Esophagus muscularis mucosa (tissue), 4 donors: ENCODE data around the gene EPS8L3. TPM values are rescaled to one million over a fixed set of nuclear protein-coding genes. Genes with fewer than 3 reads are reported as not detected.

Experiments used
- DNase-seq: peaks from one replicate; pipeline ENCODE4 v3.0.0-alpha.2; 2017; ENCODE audit errors: extremely low spot score
- H3K27ac ChIP-seq, 4 donors: fragments of 200-600 bp; sonication (generic); replicated peaks in 1 of 4; 1 replicate in 3 of 4; 2 replicates in 1 of 4; pipeline ENCODE4 v1.5.1; 2016 to 2019; ENCODE audit warnings: mild to moderate bottlenecking in 1 of 4
- H3K27me3 ChIP-seq, 4 donors: fragments of 200-600 bp; sonication (generic); one replicate each; pipeline versions ENCODE4 v1.5.1 to v1.6.0; 2016 to 2019
- H3K36me3 ChIP-seq, 4 donors: fragments of 200-600 bp; sonication (generic); one replicate each; pipeline ENCODE4 v1.5.1; 2016 to 2019
- H3K4me1 ChIP-seq, 4 donors: fragments of 200-600 bp; sonication (generic); one replicate each; pipeline ENCODE4 v1.5.1; 2016 to 2019
- H3K4me3 ChIP-seq, 4 donors: fragments of 200-600 bp; sonication (generic); 1 replicate in 2 of 4; 2 replicates in 2 of 4; pipeline ENCODE4 v1.5.1; 2016 to 2019; ENCODE audit warnings: mild to moderate bottlenecking in 4 of 4, moderate library complexity in 1 of 4
- H3K9me3 ChIP-seq, 4 donors: fragments of 200-600 bp; sonication (generic); 1 replicate in 3 of 4; 2 replicates in 1 of 4; pipeline ENCODE4 v1.5.1; 2016 to 2019
- EP300 ChIP-seq: sonication (generic); formaldehyde crosslinking; IDR thresholded peaks from one replicate; pipeline ENCODE4 v1.6.1; 2017; ENCODE audit warnings: antibody characterized with exemption
- POLR2A ChIP-seq: fragments of 450-650 bp; IDR thresholded peaks from one replicate; pipeline ENCODE4 v1.6.1; 2017; ENCODE audit warnings: antibody characterized with exemption, moderate library complexity, mild to moderate bottlenecking, low read depth
- POLR2AphosphoS5 ChIP-seq, 2 donors: sonication (generic); formaldehyde crosslinking; IDR thresholded peaks; one replicate each; pipeline ENCODE4 v1.6.1; 2017; ENCODE audit warnings: antibody characterized with exemption in 2 of 2
- WGBS: methylation state at CpG from one replicate; pipeline ENCODE4 v1.1.5; 2018; 5-methylcytosine and 5-hydroxymethylcytosine counted together
- intact Hi-C: fragments of 100-400 bp; cut with DNase I; formaldehyde crosslinking; loops from one replicate; pipeline ENCODE4 v1.15.1; 2023
- total RNA-seq, 4 donors: library from RNA; depleted of rRNA; stranded (reverse); fragments of >200 nt; gene quantifications; one replicate each; pipeline versions ENCODE4 v1.1.0 to v1.2.1, GENCODE V29; 2016
- TF ChIP-seq, protein P1 (sequence below), 3 experiments: fragments of 200-600 bp in 2 of 3; fragments of 450-650 bp in 1 of 3; sonication (generic) in 2 of 3; IDR thresholded peaks; one replicate each; pipeline ENCODE4 v1.5.1; 2017 to 2019; ENCODE audit warnings: antibody characterized with exemption in 3 of 3, mild to moderate bottlenecking in 2 of 3, moderate library complexity in 1 of 3

The EPS8L3 gene
- total RNA-seq, 4 donors from 2014 or later: 0.52 TPM; not detected in 3

DNA sequence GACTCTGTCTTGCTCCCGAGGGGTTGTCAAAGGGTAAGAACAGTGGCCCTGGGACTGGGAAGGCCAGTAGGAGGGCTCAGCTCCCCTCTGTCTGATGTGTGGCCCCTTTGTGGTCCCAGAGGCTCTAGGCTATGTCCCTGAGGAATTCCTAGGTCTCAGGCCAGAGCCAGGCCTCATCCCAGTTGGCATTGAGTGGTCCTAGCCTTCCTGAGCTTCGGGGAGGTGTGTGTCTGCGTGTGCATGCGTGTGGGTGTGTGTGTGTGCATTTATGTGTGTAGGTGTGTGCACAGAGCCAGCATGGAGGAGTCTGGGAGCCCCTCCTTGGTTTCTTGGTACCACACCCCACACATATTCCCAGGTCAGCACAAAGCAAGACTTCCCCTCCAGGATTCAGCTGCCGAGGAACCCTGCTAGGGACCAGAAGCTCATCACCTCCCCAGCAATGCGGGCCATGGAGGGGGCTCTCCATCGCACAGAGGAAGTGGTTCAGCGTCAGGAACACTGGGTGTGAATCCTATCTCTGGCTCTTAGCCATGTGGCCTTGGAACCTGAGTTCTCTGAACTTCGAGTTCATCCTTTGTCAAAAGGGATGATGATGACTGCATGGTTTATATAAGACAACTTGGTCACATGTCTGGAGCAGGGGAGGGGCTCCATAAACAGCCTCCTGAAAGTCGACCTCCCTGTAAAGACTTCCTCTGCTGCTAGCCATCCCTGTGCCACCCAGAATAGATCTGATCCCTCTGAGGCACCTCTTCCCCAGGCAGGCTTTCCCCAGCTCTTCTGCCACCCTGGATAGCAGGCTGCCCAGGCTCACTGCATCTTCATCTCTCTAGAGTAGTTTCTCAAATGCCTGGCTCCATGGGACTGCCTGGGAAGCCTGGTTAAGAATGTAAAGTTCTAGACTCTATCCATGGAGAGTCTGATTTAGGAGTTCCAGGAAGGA lies 8.3 kb upstream of the EPS8L3 start:
- intact Hi-C loops: loop anchor here (2.0 to 5.0 kb wide), 2 partner anchors 130 to 225 kb away; no protein-coding TSS in a partner anchor
- Histone ChIP-seq H3K4me1 (peaks cover 1 to 17% (median 12%) of the 10 kb centered on the region in 4 donors), H3K27me3 (no peaks in the 10 kb centered on the region), H3K4me3 (no peak overlapping the region), H3K27ac (no peak overlapping the region), H3K36me3 (no peaks in the 10 kb centered on the region), H3K9me3 (no peaks in the 10 kb centered on the region)
- no peak for DNase-seq
- TF ChIP-seq POLR2AphosphoS5 (IDR thresholded peaks at IDR 0.05): no peak
- TF ChIP-seq, protein P1, sequence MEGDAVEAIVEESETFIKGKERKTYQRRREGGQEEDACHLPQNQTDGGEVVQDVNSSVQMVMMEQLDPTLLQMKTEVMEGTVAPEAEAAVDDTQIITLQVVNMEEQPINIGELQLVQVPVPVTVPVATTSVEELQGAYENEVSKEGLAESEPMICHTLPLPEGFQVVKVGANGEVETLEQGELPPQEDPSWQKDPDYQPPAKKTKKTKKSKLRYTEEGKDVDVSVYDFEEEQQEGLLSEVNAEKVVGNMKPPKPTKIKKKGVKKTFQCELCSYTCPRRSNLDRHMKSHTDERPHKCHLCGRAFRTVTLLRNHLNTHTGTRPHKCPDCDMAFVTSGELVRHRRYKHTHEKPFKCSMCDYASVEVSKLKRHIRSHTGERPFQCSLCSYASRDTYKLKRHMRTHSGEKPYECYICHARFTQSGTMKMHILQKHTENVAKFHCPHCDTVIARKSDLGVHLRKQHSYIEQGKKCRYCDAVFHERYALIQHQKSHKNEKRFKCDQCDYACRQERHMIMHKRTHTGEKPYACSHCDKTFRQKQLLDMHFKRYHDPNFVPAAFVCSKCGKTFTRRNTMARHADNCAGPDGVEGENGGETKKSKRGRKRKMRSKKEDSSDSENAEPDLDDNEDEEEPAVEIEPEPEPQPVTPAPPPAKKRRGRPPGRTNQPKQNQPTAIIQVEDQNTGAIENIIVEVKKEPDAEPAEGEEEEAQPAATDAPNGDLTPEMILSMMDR (IDR thresholded peaks at IDR 0.05): no peak
- TF ChIP-seq EP300: no peak
- no peak for TF ChIP-seq POLR2A
- 79% methylated on average over 8 of the region's 10 CpGs for WGBS

DNA sequence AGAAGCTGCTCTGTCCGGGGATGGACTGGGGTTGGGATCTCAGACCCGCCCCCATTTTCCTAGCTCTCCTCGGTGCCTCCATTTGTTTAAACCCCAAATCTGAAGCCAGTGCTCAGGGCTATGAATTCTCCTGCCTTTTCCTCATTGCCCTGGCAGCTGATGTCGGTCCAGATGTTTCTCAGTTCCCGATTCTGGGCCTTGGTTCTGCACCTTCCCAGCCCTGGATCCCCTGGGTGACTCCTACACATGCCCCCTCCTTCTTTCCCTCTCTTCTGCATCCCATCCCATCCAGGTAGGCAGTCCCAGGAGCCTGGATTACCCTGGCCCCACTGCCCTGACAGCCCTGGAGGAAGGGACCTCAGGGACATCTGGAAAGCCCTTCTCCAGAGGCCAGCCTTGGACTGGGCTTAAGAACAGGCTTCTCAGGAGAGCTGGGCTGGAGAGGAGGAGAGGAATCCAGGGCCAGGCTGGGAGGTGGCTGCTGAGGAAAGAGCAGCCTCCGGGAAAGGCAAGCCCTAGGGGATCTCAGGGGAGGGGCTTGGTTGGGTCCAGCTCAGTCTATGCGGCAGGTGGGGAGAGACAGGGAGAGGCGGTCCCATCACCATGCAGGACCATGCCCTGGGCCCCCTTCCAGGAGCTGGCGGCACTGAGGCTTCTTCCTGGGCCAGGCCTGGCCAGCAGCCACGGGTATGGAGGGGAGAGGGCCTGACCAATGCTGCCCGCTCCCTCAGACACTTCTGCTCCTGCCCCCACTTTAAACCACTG lies 6.8 kb upstream of the EPS8L3 start:
- H3K27ac ChIP-seq: no peak overlapping the region
- H3K36me3 ChIP-seq: no peaks in the 10 kb centered on the region
- WGBS: 82% methylated on average over 8 of the region's 11 CpGs
- H3K4me3 ChIP-seq: no peak overlapping the region
- H3K27me3 ChIP-seq: no peaks in the 10 kb centered on the region
- intact Hi-C loops: loop anchor here (5.0 kb wide), 1 partner anchor 128 kb away; no protein-coding TSS in a partner anchor
- no peak for TF ChIP-seq POLR2AphosphoS5 (IDR thresholded peaks at IDR 0.05)
- TF ChIP-seq POLR2A: no peak
- TF ChIP-seq, protein P1 (IDR thresholded peaks at IDR 0.05): no peak
- no peak for TF ChIP-seq EP300
- DNase-seq: no peak
- no peaks in the 10 kb centered on the region for H3K9me3 ChIP-seq
- H3K4me1 ChIP-seq: peaks cover 0 to 14% (median 9%) of the 10 kb centered on the region in 4 donors

DNA sequence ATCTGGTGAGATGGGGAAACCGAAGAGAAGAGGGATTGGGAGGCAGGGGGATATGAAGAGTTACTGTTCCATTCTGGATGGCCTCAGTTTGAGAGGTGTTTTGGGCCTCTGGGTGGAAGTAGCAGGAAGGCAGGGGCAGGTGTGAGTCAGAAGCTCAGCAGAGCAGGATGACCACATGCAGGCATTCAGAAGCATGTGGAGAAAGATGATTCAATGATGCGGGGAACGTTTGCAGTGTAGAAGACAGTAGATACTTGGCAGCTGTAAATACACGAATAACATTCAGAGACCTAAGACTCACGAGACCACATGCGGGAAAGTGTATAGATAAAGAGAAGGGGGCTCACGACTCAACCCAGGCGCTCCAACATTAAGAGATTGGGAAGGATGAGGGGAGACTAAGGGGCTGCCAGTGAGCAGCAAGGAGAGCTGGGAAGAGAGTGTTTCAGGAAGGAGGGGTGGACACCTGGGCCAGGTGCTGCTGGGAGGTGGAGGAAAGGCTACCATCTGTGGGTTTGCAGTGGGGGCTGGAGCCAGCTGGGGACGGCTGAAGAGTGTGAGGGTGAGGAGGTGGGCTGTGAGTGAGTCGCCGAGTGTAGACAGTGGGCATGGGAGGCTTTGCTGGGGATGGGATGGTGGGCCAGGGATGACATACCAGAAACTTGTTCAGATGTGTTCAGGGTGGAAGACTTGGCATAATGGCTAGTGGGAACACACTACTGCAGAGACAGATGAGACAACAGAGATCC lies 5.8 kb upstream of the EPS8L3 start:
- TF ChIP-seq POLR2AphosphoS5 (IDR thresholded peaks at IDR 0.05) (no peak), EP300 (no peak), POLR2A (no peak)
- TF ChIP-seq, protein P1 (IDR thresholded peaks at IDR 0.05): no peak
- Histone ChIP-seq H3K4me1 (peaks cover 0 to 14% (median 9%) of the 10 kb centered on the region in 4 donors), H3K4me3 (no peak overlapping the region), H3K27ac (no peak overlapping the region), H3K36me3 (no peaks in the 10 kb centered on the region), H3K9me3 (no peaks in the 10 kb centered on the region), H3K27me3 (no peaks in the 10 kb centered on the region)
- 86% methylated on average over 11 of the region's 11 CpGs for WGBS
- DNase-seq: no peak
- intact Hi-C loops: loop anchor here (5.0 kb wide), 1 partner anchor 127 kb away; no protein-coding TSS in a partner anchor

DNA sequence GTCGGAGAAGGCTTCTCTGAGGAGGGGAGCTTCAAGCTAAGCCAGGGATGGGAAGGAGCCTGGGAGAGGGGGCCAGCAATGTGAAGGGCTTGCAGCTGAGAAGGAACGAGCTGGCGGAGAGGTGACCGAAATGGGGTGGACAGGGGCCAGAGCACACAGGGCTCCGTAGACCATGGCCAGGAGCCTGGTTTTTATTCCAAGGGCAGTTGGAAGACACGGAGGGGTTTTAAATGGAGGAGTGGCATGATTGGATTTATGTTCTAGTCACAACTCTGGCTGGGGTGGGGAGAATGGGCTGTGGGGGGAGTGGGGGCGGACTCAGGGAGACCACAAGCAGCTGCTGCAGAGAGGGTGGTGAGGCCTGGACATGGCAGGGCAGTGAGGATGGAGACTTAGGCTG lies 5.1 kb upstream of the EPS8L3 start:
- Histone ChIP-seq H3K27me3 (no peaks in the 10 kb centered on the region), H3K27ac (no peak overlapping the region), H3K4me3 (no peak overlapping the region), H3K4me1 (peaks cover 0 to 9% (median 6%) of the 10 kb centered on the region in 4 donors), H3K9me3 (no peaks in the 10 kb centered on the region), H3K36me3 (no peaks in the 10 kb centered on the region)
- WGBS: 89% methylated on average over 7 of the region's 7 CpGs
- no peak for DNase-seq
- intact Hi-C loops: no loop called here
- TF ChIP-seq POLR2AphosphoS5 (IDR thresholded peaks at IDR 0.05) (no peak), EP300 (no peak), POLR2A (no peak)
- TF ChIP-seq, protein P1 (IDR thresholded peaks at IDR 0.05): no peak
